Kidney (tissue), 14 donors: ENCODE results near the gene TCF7L2. TPM values are rescaled to one million over a fixed set of nuclear protein-coding genes. Genes with fewer than 3 reads are reported as not detected.

Experiments
- DNase-seq, 5 donors: peaks; one replicate each; pipeline ENCODE4 v3.0.0-alpha.2; 2013 to 2020
- FAIRE-seq: peaks from 2 replicates; lab custom pipeline; 2012; peaks lifted over from hg19 to GRCh38; lab: Jason Lieb, UNC
- H3K27ac ChIP-seq, 2 donors: one replicate each; pipeline ENCODE4 v1.7.0; 2013; ENCODE audit warnings: low read depth in 2 of 2, low read length in 2 of 2, inconsistent platforms in 1 of 2
- H3K27me3 ChIP-seq: one replicate; pipeline ENCODE4 v1.7.1; 2013; ENCODE audit warnings: low read length, inconsistent platforms; ENCODE audit not compliant: control insufficient read depth, insufficient read depth
- H3K36me3 ChIP-seq, 3 donors: one replicate each; pipeline versions ENCODE4 v1.7.0 to v1.7.1; 2013; ENCODE audit warnings: low read length in 3 of 3, control low read depth in 1 of 3, inconsistent platforms in 1 of 3; ENCODE audit not compliant: insufficient read depth in 3 of 3, control insufficient read depth in 2 of 3
- H3K4me1 ChIP-seq, 3 donors: one replicate each; pipeline versions ENCODE4 v1.7.0 to v1.7.1; 2013; ENCODE audit warnings: low read length in 3 of 3, inconsistent platforms in 1 of 3, low read depth in 1 of 3; ENCODE audit not compliant: control insufficient read depth in 2 of 3, insufficient read depth in 2 of 3
- H3K4me3 ChIP-seq, 3 donors: one replicate each; pipeline versions ENCODE4 v1.7.0 to v1.8.1; 2013; ENCODE audit warnings: low read length in 3 of 3, control low read depth in 1 of 3, inconsistent platforms in 1 of 3
- H3K9ac ChIP-seq, 3 donors: one replicate each; pipeline versions ENCODE4 v1.7.0 to v1.7.1; 2013; ENCODE audit warnings: low read length in 3 of 3, control low read depth in 1 of 3, inconsistent platforms in 1 of 3
- H3K9me3 ChIP-seq, 3 donors: one replicate each; pipeline versions ENCODE4 v1.7.0 to v1.7.1; 2013; ENCODE audit warnings: low read length in 3 of 3, control low read depth in 1 of 3, inconsistent platforms in 1 of 3; ENCODE audit not compliant: control insufficient read depth in 2 of 3, insufficient read depth in 1 of 3
- CTCF ChIP-seq: IDR thresholded peaks from 3 replicates; pipeline ENCODE4 v1.5.1; 2012; ENCODE audit warnings: mild to moderate bottlenecking, moderate library complexity, borderline replicate concordance; ENCODE audit not compliant: insufficient read depth; ENCODE audit errors: extremely low read depth
- intact Hi-C: fragments of 100-400 bp; cut with DNase I; formaldehyde crosslinking; loops from one replicate; pipeline ENCODE4 v1.11.1; 2022
- polyA plus RNA-seq: library from polyadenylated mRNA; stranded (reverse); fragments of 350-450 nt; fragmentation: Illumina TruSeq; extraction: RNeasy Lipid Tissue Mini Kit (QIAGEN cat#74804); gene quantifications from one replicate; pipeline ENCODE4 v1.2.3, GENCODE V29; 2014; ENCODE audit warnings: low read depth, low replicate concordance; ENCODE audit not compliant: insufficient read depth
- total RNA-seq: library from RNA; stranded (reverse); fragmentation: NEBNext Ultra II Directional; extraction: Animal tissue kit (Norgen Biotek cat#: 25700); gene quantifications from one replicate; pipeline ENCODE4 v1.2.1, GENCODE V29; 2021
- donor health status: control.
- donor health status: control.
- donor health status: control.
- donor health status: control.
- donor health status: control.
- donor health status: DM: yes; HTN: yes; CAD: no.
- donor health status: Normal renal cell carcinoma (clear cell type).

Gene TCF7L2
- total and polyA plus RNA-seq, 2 donors from 2014 or later, result 6.5 to 32.4 TPM

DNA sequence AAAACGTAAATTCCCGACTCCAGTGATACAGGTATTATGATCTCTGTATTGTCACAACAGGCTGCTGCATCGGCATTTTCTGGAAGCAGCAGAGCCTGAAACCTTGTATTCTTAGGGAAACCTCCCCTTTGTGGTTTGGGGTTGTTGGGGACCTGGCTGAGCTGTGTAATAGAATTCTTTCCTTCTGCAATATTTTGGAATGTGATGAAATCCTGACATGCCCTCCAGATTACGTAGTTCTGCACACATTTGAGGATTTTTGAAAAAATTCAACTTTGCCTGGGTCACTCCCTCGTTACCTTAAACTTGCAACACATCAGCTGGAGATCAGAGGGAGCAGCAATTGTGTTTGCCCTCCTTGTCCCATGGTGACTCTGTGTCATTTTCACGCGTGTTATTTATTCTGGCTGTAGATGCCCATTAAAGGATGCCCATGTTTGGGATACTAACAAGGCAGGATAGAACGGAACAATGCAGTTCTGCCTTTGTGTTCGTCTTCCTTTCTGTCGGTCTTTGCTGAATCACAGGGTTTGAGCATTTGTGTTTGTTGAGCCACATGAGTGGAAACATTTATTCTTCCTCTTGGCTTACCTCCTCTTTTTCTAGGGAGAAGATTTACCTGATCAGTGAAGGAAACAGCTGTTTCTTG lies 181.7 kb downstream of the TCF7L2 start:
- Histone ChIP-seq H3K4me1 (peaks cover 3 to 12% (median 4%) of the 10 kb centered on the region in 3 donors), H3K36me3 (no peaks in the 10 kb centered on the region), H3K27ac (no peak overlapping the region), H3K9me3 (no peaks in the 10 kb centered on the region), H3K27me3 (no peaks in the 10 kb centered on the region), H3K9ac (no peak overlapping the region), H3K4me3 (no peak overlapping the region)
- intact Hi-C loops, result no loop called here
- DNase-seq, result no peak
- no peak for FAIRE-seq
- no peak for TF ChIP-seq CTCF

GRCh38 chr10:113132591-113133121 lies 182.6 kb downstream of the TCF7L2 start:
- intact Hi-C loops, result no loop called here
- FAIRE-seq (no peak), DNase-seq (peak in 4 of 5 donors; percentile 58 to 77 (median 66))
- Histone ChIP-seq H3K9ac (no peak overlapping the region), H3K4me1 (peaks cover 0 to 12% (median 4%) of the 10 kb centered on the region in 3 donors), H3K9me3 (no peaks in the 10 kb centered on the region), H3K36me3 (no peaks in the 10 kb centered on the region), H3K27me3 (no peaks in the 10 kb centered on the region), H3K27ac (no peak overlapping the region), H3K4me3 (no peak overlapping the region)
- no peak for TF ChIP-seq CTCF

DNA sequence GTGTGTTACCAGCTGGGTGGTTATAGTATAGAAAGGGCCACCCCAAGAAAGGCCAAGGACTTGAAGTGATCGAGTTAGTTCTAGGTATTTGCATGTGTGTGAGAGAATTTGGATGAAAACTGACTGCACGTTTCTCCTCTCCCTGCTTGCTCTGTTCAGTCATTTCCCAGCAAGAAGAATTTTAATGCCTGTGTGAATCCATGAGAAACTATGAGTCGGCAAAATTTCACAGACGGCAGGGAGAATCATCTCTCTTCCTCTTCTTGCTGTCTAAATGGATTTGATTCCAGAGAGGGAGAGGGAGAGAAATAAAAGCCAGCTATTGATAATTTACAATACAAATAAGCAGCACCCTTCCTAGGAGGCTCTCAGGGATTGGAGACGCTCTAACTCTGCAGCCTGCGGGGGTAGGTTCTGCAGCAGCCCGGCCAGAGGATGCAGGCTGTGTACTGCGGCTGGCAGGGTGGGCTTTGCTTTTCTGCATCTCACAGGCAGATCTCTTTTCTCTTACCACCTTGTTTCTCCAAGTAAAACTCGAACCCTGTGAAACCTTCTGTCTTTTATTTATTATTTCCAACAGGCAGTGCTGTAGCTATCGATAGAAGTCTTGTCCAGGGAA lies 183.6 kb downstream of the TCF7L2 start:
- Histone ChIP-seq H3K9me3 (no peaks in the 10 kb centered on the region), H3K27me3 (no peaks in the 10 kb centered on the region), H3K4me1 (peaks cover 0 to 12% (median 4%) of the 10 kb centered on the region in 3 donors), H3K36me3 (no peaks in the 10 kb centered on the region), H3K4me3 (no peak overlapping the region), H3K27ac (no peak overlapping the region), H3K9ac (no peak overlapping the region)
- DNase-seq, result peak in 2 of 5 donors; percentile 24 to 39
- TF ChIP-seq CTCF, result no peak
- no peak for FAIRE-seq
- intact Hi-C loops, result no loop called here
